ENCODE measurements around the gene LIPE.
"Not testable (repeated sequence)": the region's sequence is repeated elsewhere in the genome, so short reads cannot be mapped to it uniquely, and the experiment has no call there.

The LIPE gene, protein sequence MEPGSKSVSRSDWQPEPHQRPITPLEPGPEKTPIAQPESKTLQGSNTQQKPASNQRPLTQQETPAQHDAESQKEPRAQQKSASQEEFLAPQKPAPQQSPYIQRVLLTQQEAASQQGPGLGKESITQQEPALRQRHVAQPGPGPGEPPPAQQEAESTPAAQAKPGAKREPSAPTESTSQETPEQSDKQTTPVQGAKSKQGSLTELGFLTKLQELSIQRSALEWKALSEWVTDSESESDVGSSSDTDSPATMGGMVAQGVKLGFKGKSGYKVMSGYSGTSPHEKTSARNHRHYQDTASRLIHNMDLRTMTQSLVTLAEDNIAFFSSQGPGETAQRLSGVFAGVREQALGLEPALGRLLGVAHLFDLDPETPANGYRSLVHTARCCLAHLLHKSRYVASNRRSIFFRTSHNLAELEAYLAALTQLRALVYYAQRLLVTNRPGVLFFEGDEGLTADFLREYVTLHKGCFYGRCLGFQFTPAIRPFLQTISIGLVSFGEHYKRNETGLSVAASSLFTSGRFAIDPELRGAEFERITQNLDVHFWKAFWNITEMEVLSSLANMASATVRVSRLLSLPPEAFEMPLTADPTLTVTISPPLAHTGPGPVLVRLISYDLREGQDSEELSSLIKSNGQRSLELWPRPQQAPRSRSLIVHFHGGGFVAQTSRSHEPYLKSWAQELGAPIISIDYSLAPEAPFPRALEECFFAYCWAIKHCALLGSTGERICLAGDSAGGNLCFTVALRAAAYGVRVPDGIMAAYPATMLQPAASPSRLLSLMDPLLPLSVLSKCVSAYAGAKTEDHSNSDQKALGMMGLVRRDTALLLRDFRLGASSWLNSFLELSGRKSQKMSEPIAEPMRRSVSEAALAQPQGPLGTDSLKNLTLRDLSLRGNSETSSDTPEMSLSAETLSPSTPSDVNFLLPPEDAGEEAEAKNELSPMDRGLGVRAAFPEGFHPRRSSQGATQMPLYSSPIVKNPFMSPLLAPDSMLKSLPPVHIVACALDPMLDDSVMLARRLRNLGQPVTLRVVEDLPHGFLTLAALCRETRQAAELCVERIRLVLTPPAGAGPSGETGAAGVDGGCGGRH

DNA sequence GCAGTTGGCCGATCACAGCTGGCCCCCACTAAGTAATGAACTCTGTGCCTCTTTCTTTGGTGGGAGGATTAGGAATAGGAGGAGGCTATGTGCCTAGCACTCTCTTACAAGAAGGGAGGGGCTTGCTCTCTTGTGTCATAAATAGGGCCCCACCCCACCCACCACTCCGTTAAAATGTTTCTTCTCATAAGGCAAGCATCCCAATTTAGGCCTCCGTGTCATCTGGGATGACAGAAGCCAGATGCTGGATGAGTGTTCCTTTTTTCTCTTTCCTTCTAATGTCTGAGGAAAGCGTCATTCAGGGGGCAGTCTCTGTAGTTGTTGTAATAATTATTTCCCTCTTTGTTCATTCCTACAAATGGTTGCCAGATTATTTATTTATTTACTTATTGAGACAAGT, at the start of gene LIPE:
LIPE (minus strand) TSS at position 76 of the 400 bp plus-strand sequence. CDS start 239 bp downstream, outside the sequence.
- DNase-seq, result no peak

DNA sequence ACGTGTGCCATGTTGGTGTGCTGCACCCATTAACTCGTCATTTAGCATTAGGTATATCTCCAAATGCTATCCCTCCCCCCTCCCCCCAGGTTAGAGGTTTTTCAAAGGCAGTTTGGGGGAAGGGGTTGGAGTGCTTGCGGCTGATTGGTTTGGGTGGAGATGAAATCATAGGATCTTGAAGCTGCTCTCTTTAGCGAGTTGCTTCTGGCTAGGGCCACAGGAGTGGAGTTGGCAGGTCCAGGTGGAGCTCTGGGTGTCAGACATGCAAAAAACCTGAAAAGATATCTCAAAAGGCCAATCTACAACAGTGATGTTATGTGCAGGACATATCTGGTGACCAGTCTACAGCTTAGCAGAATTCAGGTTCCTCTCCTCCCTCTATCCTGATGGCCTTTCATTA, 48.2 kb upstream of the LIPE start:
- DNase-seq, result no peak

DNA sequence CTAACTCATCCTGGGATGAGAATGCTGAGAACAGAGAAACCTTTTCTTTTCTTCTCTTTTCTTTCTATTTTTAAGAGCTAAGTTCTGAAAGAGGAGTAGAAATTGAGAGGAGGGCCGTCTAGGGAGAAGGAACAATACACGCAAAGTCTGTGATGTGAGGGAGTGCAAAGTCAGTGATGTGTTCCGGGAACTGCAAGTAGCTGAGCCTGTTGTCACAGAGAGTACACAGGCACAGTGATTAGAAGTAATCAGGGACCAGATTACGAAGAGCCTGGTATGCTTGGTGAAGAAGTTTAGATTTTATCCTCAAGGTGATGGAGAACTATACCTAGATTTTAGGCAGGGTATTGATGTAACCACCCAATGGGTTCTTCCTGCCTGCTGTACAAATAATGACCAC, 47.6 kb upstream of the LIPE start:
- no peak for DNase-seq

DNA sequence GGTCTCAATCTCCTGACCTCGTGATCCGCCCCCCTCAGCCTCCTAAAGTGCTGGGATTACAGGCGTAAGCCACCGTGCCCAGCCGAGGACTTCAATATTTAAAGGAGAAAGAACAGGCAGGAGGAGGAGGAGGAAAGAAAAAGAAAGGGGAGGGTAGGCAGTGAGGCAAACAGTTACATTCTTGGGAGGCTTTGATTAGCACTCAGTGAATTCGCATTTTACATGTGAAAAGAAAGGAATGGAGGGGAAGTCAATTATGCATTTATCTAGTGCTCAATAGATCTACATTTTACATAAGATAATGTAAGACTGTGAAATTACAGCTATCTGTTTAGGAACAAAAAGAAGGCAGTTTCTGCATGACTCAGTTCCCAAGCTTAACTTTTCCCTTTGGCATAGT, 46.5 kb upstream of the LIPE start:
- no peak for DNase-seq

DNA sequence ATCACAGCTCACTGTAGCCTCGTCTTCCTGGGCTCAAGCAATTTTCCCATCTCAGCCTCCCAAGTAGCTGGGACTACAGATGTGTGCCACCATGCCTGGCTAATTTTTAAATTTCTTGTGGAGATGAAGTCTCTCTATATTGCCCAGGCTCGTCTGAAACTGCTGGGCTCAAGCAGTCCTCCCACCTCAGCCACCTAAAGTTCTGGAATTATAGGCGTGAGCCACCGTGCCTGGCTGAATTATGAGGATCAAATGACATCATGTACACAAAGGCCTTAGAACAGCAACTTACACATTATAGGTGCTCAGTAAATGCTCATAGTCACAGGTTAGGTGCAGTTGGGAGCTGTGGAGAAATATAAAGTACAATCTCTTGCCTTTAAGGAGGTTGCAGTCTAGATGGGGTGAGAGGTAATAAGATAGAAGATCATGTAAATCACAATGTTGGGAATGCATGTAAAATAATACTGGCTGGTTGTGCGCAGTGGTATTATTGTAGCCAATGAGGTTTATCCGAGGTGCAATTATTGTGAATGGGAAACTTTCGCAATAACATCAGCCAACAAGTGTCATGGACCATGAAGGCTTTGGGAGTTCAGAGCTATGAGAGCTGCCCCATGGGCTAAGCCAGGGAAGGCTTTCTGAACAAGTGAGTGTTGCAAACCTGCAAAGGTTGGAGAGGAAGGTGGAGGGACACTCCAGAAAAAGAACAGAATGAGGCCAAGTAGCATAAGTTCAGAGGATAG, 45.4 kb upstream of the LIPE start:
- no peak for DNase-seq

GRCh38 chr19:42471554-42472249, 44.5 kb upstream of the LIPE start:
- no peak for DNase-seq

- no peak for DNase-seq
Observed at GRCh38 chr19:42469311-42470235, 42.4 kb upstream of the LIPE start.

DNA sequence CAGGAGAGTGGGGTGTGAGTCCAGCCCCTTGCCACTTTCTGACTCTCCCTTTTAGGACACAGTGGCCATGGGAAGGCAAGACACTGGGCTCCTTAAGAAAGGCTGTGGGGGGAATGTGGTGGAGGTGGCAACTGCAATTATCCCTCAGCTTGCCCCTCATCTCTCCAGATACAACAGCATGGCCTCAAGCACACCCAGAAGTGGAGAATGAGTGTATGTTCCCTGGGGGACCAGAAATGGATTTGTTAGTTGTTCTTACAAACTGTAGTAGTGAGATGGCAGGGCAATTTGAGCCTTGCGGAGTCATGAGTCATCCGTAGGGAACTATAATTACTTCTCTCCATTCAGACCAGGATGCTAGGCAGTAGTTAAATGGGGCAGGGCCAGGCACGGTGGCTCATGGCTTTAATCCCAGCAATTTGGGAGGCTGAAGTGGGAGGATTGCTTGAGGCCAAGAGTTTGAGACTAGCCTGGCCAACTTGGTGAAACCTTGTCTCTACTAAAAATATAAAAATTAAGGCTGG, 41.1 kb upstream of the LIPE start:
- no peak for DNase-seq

DNA sequence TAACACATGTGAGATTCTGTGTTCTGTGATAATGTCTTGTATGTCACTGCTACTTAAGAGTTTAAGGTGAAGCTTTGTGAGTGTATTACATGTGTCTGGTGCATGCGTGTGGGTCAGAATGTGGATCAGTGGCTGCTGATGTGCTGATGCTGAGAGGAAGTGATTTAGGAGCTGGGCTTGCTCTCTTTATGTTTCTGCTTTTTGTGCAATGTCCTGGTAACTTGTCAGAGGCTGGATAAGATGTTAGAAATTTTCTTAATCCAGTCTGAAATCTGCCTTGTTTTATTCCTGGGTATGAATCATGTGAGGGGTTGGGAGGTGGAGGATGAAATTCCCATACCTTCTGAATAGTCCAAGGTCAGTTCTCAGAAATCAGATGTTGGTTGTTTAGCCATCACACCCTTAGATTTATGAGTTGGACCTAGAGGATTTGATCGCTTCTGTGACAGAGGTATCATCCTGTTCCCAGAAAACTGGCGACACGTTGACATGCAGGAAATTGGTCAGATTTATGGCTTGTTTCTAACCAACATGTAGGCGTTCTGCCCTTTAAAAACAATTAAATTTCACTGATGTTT, 40.1 kb upstream of the LIPE start:
- no peak for DNase-seq

- no peak for DNase-seq
Observed at GRCh38 chr19:42466521-42467182, 39.5 kb upstream of the LIPE start.

GRCh38 chr19:42465827-42466280, 38.7 kb upstream of the LIPE start:
- no peak for DNase-seq

GRCh38 chr19:42461700-42462324, 34.6 kb upstream of the LIPE start:
- DNase-seq, result no peak

DNA sequence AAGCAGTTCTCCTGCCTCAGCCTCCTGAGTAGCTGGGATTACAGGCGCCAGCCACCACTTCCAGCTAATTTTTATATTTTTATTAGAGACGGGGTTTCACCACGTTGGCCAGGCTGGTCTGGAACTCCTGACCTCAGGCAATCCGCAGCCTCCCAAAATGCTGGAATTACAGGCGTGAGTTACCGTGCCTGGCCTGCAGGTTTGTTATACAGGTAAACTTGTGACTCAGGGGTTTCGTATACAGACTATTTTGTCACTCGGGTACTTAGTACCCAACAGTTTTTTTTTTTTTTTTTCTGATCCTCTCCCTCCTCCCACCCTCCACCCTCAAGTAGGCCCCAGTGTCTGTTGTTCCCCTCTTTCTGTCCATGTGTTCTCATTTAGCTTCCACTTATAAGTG, 34.0 kb upstream of the LIPE start:
- DNase-seq, result not testable (repeated sequence)

DNA sequence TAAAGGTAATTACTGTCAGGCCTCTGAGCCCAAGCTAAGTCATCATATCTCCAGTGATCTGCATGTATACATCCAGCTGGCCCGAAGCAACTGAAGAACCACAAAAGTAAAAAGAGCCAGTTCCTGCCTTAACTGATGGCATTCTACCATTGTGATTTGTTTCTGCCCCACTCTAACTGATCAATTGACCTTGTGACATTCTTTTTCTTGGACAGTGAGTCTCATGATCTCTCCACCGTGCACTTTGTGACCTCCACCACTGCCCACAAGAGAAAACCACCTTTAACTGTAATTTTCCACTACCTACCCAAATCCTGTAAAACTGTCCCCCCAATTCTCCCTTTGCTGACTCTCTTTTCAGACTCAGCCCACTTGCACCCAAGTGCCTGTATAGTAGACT, 32.7 kb upstream of the LIPE start:
- DNase-seq, result no peak

DNA sequence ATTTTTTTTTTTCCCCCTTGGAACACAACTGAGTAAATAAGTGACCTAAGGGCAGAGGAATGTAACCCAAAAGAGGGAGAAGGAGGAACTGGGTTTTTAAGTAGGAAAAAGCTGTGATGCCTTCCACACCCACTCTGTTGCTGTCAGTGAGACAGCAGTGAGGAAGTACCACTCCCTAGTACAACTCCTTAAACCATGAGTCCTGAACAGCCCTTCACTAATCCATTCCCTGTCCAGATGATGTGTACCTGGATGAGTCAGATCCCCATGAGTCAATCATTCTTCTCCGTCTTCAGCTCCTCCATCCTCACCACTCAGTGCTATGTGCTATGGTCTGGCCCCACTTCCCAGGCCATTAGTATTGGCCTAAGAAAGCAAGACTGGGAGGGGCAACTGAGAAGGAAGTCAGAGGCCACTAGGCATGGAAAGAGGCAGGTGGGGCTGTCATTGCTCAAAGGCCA, 28.5 kb upstream of the LIPE start:
- DNase-seq, result no peak

DNA sequence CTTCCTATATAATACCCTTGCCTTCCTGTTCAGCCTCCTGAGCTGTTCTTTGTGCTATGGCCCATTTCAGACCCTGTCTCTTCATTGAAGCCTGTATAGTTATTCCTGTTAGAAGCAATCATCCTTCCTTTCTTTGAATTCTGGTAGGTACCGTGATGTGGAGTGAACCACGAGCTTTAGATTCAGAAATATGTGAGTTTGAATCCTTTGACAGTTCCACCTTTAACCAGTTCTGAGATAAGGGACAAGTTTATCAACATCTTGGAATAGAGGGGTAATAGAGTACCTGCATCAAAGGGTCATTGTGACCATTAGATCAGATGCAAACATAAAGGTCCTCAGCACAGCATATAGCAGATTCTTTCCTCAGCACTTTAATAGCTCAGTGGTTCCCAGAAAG, 27.9 kb upstream of the LIPE start:
- no peak for DNase-seq

DNA sequence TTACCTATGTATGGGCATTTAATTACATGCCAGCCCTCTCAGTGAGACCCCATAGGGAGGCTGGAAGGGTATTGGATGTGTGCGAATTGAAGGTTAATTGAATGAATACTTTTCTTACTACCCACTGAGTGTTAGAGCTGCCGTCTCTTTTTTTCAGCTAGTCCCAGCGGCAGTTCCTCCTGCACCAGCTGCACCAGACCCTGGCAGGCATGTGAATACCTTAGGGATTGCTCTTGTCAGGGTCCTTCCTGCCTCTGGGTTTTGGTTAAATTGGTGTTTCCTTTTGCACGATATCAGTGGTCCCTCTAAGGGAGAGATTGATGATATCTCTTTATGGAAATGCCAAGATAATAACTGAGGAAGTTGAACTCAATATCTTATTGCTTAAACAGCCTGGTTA, 25.4 kb upstream of the LIPE start:
- DNase-seq, result no peak

DNA sequence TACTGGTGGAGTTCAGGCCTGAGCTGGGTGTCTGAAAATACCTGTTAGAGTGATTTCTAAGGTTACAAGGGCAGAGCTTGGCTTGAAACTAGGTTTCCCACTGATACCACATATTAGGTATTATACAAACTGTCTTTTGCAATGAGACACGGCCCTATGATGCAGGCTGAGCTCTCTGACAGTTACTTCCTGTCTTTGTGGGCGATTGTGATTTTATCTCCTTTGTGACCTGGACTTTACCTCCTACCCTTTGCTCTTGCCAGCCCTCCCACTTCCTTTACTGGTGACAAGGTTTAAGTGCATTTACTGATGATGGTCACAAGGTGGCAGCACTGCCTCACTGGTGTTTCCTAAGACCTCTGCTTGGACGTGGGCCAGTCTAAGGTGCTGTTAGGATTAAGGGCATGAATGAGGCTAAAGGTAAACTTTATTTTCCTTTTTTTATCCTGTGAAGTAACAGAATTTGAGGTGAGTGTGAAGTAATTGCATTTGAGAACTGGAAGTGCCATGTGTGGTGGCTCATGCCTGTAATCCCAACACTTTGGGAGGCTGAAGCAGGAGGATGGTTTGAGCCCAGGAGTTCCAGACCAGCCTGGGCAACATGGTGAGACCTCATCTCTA, 23.2 kb upstream of the LIPE start:
- DNase-seq, result peak; percentile 73

DNA sequence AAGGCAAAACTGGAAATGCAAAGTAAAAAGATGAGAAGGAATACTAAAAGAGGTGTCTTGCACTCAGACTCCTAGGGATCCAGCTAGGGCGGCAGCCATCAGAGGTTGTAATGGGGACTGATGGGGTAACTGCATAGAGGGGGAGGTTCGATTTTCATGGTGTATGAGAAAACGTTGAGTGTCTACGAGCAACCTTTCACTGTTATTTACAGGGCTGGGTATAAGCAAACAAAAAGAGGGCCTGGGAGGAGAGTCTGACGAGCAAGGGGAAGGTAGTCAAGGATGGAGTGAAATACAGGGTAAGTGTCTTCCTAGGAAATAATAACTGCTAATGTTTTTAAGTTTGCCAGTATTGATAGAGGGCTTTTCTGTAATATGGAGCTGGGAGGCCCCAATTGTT, 21.1 kb upstream of the LIPE start:
- not testable (repeated sequence) for DNase-seq
